IPS-20b (cell line): ENCODE results near the gene ITPK1.

Experiments
- H3K27ac ChIP-seq: one replicate; pipeline ENCODE4 v1.5.1; 2013; ENCODE audit warnings: low read length
- H3K27me3 ChIP-seq: 2 replicates; pipeline ENCODE4 v1.6.1; 2013; ENCODE audit warnings: mild to moderate bottlenecking, low read length, inconsistent platforms; ENCODE audit not compliant: insufficient read depth
- H3K36me3 ChIP-seq: 2 replicates; pipeline ENCODE4 v1.6.1; 2013; ENCODE audit warnings: low read depth, mild to moderate bottlenecking, inconsistent platforms, low read length, moderate library complexity; ENCODE audit not compliant: insufficient read depth
- H3K4me1 ChIP-seq: 2 replicates; pipeline ENCODE4 v1.6.1; 2013; ENCODE audit warnings: mild to moderate bottlenecking, control low read depth, inconsistent platforms, low read length, moderate library complexity; ENCODE audit not compliant: insufficient read depth
- H3K4me3 ChIP-seq: 2 replicates; pipeline ENCODE4 v1.5.1; 2013; ENCODE audit warnings: mild to moderate bottlenecking, low read length, inconsistent platforms
- H3K9ac ChIP-seq: 2 replicates; pipeline ENCODE4 v1.6.1; 2013; ENCODE audit warnings: low read depth, mild to moderate bottlenecking, inconsistent platforms, low read length, moderate library complexity
- H3K9me3 ChIP-seq: 2 replicates; pipeline ENCODE4 v1.6.1; 2013; ENCODE audit warnings: mild to moderate bottlenecking, low read depth, low read length, inconsistent platforms; ENCODE audit not compliant: insufficient read depth

Gene ITPK1

GRCh38 chr14:92917956-92918355 lies 197.8 kb downstream of the ITPK1 start:
- H3K4me1 ChIP-seq: no peaks in the 10 kb centered on the region; the same call in 1 of the 2 replicates
- H3K9ac ChIP-seq: no peak overlapping the region

GRCh38 chr14:92917041-92917940 lies 198.4 kb downstream of the ITPK1 start:
- no peak overlapping the region for H3K27ac ChIP-seq

More at GRCh38 chr14:92917956-92918355, 197.8 kb downstream of the ITPK1 start:
- peaks cover under 1% of the 10 kb centered on the region; the same call in 1 of the 2 replicates for H3K9me3 ChIP-seq
- no peak overlapping the region for H3K4me3 ChIP-seq
- no peaks in the 10 kb centered on the region for H3K36me3 ChIP-seq
- H3K27ac ChIP-seq: no peak overlapping the region
- peaks cover 78% of the 10 kb centered on the region for H3K27me3 ChIP-seq

GRCh38 chr14:92916201-92916600 lies 199.5 kb downstream of the ITPK1 start:
- no peaks in the 10 kb centered on the region for H3K4me1 ChIP-seq
- no peak overlapping the region for H3K4me3 ChIP-seq
- no peaks in the 10 kb centered on the region for H3K36me3 ChIP-seq
- H3K9me3 ChIP-seq: peaks cover 4% of the 10 kb centered on the region; the same call in 1 of the 2 replicates
- no peak overlapping the region for H3K27ac ChIP-seq
- no peak overlapping the region for H3K9ac ChIP-seq
- peaks cover 64% of the 10 kb centered on the region for H3K27me3 ChIP-seq

More at GRCh38 chr14:92917041-92917940, 198.4 kb downstream of the ITPK1 start:
- Histone ChIP-seq H3K9me3 (peaks cover 4% of the 10 kb centered on the region; the same call in 1 of the 2 replicates), H3K27me3 (peaks cover 73% of the 10 kb centered on the region), H3K4me1 (no peaks in the 10 kb centered on the region; the same call in 1 of the 2 replicates), H3K4me3 (no peak overlapping the region), H3K9ac (no peak overlapping the region), H3K36me3 (no peaks in the 10 kb centered on the region)

- Histone ChIP-seq H3K9ac (no peak overlapping the region), H3K27me3 (peaks cover 44% of the 10 kb centered on the region), H3K27ac (no peak overlapping the region), H3K36me3 (no peaks in the 10 kb centered on the region), H3K4me1 (no peaks in the 10 kb centered on the region), H3K9me3 (peaks cover 4% of the 10 kb centered on the region; the same call in 1 of the 2 replicates), H3K4me3 (no peak overlapping the region)
Observed at GRCh38 chr14:92914087-92914656, 201.6 kb downstream of the ITPK1 start.

GRCh38 chr14:92907316-92907911 lies 208.3 kb downstream of the ITPK1 start:
- Histone ChIP-seq H3K4me1 (0 out of 2 replicates have a peak, but pooled peaks cover 2% of the 10 kb centered on the region), H3K4me3 (no peak overlapping the region), H3K27me3 (peaks cover 25% of the 10 kb centered on the region), H3K27ac (no peak overlapping the region), H3K36me3 (no peaks in the 10 kb centered on the region), H3K9me3 (no peaks in the 10 kb centered on the region), H3K9ac (no peak overlapping the region)

GRCh38 chr14:92906823-92907222 lies 208.9 kb downstream of the ITPK1 start:
- Histone ChIP-seq H3K4me3 (no peak overlapping the region), H3K4me1 (0 out of 2 replicates have a peak, but pooled peaks cover 2% of the 10 kb centered on the region), H3K9ac (no peak overlapping the region), H3K27me3 (peaks cover 30% of the 10 kb centered on the region), H3K9me3 (no peaks in the 10 kb centered on the region), H3K36me3 (no peaks in the 10 kb centered on the region), H3K27ac (no peak overlapping the region)

- H3K27me3 ChIP-seq: peaks cover 30% of the 10 kb centered on the region
- no peak overlapping the region for H3K9ac ChIP-seq
- no peak overlapping the region for H3K4me3 ChIP-seq
- H3K36me3 ChIP-seq: no peaks in the 10 kb centered on the region
- H3K4me1 ChIP-seq: 0 out of 2 replicates have a peak, but pooled peaks cover 2% of the 10 kb centered on the region
- H3K27ac ChIP-seq: no peak overlapping the region
- H3K9me3 ChIP-seq: no peaks in the 10 kb centered on the region
Observed at GRCh38 chr14:92906420-92906819, 209.3 kb downstream of the ITPK1 start.

GRCh38 chr14:92905667-92906066 lies 210.1 kb downstream of the ITPK1 start:
- Histone ChIP-seq H3K27me3 (peaks cover 30% of the 10 kb centered on the region), H3K9me3 (no peaks in the 10 kb centered on the region), H3K4me3 (no peak overlapping the region), H3K9ac (no peak overlapping the region), H3K27ac (no peak overlapping the region), H3K4me1 (0 out of 2 replicates have a peak, but pooled peaks cover 2% of the 10 kb centered on the region), H3K36me3 (no peaks in the 10 kb centered on the region)

GRCh38 chr14:92903359-92903758 lies 212.4 kb downstream of the ITPK1 start:
- 0 out of 2 replicates have a peak, but pooled peaks cover 2% of the 10 kb centered on the region for H3K4me1 ChIP-seq
- H3K9me3 ChIP-seq: no peaks in the 10 kb centered on the region
- no peak overlapping the region for H3K9ac ChIP-seq
- H3K4me3 ChIP-seq: no peak overlapping the region; the same call in 1 of the 2 replicates
- no peaks in the 10 kb centered on the region for H3K36me3 ChIP-seq
- no peak overlapping the region for H3K27ac ChIP-seq
- peaks cover 30% of the 10 kb centered on the region for H3K27me3 ChIP-seq

- H3K36me3 ChIP-seq: no peaks in the 10 kb centered on the region
- 0 out of 2 replicates have a peak, but pooled peaks cover 2% of the 10 kb centered on the region for H3K4me1 ChIP-seq
- no peaks in the 10 kb centered on the region for H3K9me3 ChIP-seq
- H3K27me3 ChIP-seq: peaks cover 30% of the 10 kb centered on the region
- no peak overlapping the region for H3K9ac ChIP-seq
- no peak overlapping the region for H3K27ac ChIP-seq
- H3K4me3 ChIP-seq: no peak overlapping the region; the same call in 1 of the 2 replicates
Observed at GRCh38 chr14:92902726-92903125, 213.0 kb downstream of the ITPK1 start.

GRCh38 chr14:92902191-92902590 lies 213.5 kb downstream of the ITPK1 start:
- H3K9me3 ChIP-seq: no peaks in the 10 kb centered on the region
- no peak overlapping the region for H3K27ac ChIP-seq
- H3K4me1 ChIP-seq: 0 out of 2 replicates have a peak, but pooled peaks cover 2% of the 10 kb centered on the region
- H3K27me3 ChIP-seq: peaks cover 30% of the 10 kb centered on the region
- H3K9ac ChIP-seq: no peak overlapping the region
- no peak overlapping the region for H3K4me3 ChIP-seq
- no peaks in the 10 kb centered on the region for H3K36me3 ChIP-seq
